Activated B cell treated with CpG ODN at 0.5 μM for 24 hours (primary cell): ENCODE data around the gene ILF3. TPM values are rescaled to one million over a fixed set of nuclear protein-coding genes. Genes with fewer than 3 reads are reported as not detected.

ENCODE experiments used
- ATAC-seq: fragments of 200-7000 bp; cut with Tn5 transposase; one replicate; pipeline ENCODE4 v1.10.0; 2021; ENCODE audit warnings: low read depth, mild to moderate bottlenecking, moderate library complexity
- CTCF ChIA-PET: fragments of 350-600 bp; sonication (Branson Sonifier 250); formaldehyde crosslinking; loops from one replicate; lab custom pipeline; 2021; ENCODE audit warnings: antibody characterized with exemption; lab: Charles Lee
- POLR2A ChIA-PET: fragments of 350-600 bp; sonication (Branson Sonifier 250); formaldehyde crosslinking; loops from one replicate; lab custom pipeline; 2021; ENCODE audit warnings: antibody characterized with exemption; lab: Charles Lee
- DNase-seq: peaks from one replicate; pipeline ENCODE4 v3.0.0; 2022
- H3K27ac Mint-ChIP-seq: one replicate; pipeline ENCODE4 v1.8.0; 2020; ENCODE audit warnings: mixed read lengths
- H3K27me3 Mint-ChIP-seq: one replicate; pipeline ENCODE4 v1.8.0; 2021; ENCODE audit warnings: mixed read lengths
- H3K36me3 Mint-ChIP-seq: one replicate; pipeline ENCODE4 v1.8.0; 2021; ENCODE audit warnings: low read depth, mixed read lengths
- H3K4me1 Mint-ChIP-seq: one replicate; pipeline ENCODE4 v1.8.0; 2021; ENCODE audit warnings: mixed read lengths
- H3K4me3 Mint-ChIP-seq: one replicate; pipeline ENCODE4 v1.8.0; 2020; ENCODE audit warnings: mild to moderate bottlenecking, mixed read lengths
- H3K9me3 Mint-ChIP-seq: one replicate; pipeline ENCODE4 v1.8.0; 2020; ENCODE audit warnings: mixed read lengths
- CTCF ChIP-seq: fragments of 200-600 bp; IDR thresholded peaks from one replicate; pipeline ENCODE4 v1.8.0; 2022; ENCODE audit warnings: antibody characterized with exemption, mild to moderate bottlenecking
- intact Hi-C: fragments of 100-400 bp; cut with micrococcal nuclease; formaldehyde crosslinking; loops from one replicate; pipeline ENCODE4 v1.15.1; 2024
- total RNA-seq: library from RNA; stranded (reverse); gene quantifications from 2 replicates; pipeline ENCODE4 v1.2.3, GENCODE V29; 2022

ILF3 gene
- total RNA-seq, 1 donor from 2014 or later: 399 TPM

- peaks cover 39% of the 10 kb centered on the region for H3K36me3 Mint-ChIP-seq
- H3K4me3 Mint-ChIP-seq: peak overlapping the region; percentile 67
- TF ChIP-seq CTCF: no peak
- H3K4me1 Mint-ChIP-seq: peaks cover 53% of the 10 kb centered on the region
- peak overlapping the region; percentile 79 for H3K27ac Mint-ChIP-seq
- POLR2A ChIA-PET: interaction anchor here (0.7 to 2.8 kb wide), 4 partner anchors 10 to 28 kb away, joined by 4 to 35 read pairs (median 8); no protein-coding TSS in a partner anchor
- intact Hi-C loops: no loop called here
- no peak for DNase-seq
- H3K27me3 Mint-ChIP-seq: no peaks in the 10 kb centered on the region
- ATAC-seq: peak; percentile 64
- H3K9me3 Mint-ChIP-seq: no peaks in the 10 kb centered on the region
- CTCF ChIA-PET: interaction anchor here (1.6 to 2.2 kb wide), 2 partner anchors 29 to 35 kb away, joined by 4 to 10 read pairs; no protein-coding TSS in a partner anchor
Observed at GRCh38 chr19:10615429-10616023, 38.6 kb upstream of the ILF3 start.

GRCh38 chr19:10617409-10618121 lies 36.6 kb upstream of the ILF3 start:
- Mint-ChIP-seq H3K9me3 (no peaks in the 10 kb centered on the region), H3K36me3 (peaks cover 51% of the 10 kb centered on the region), H3K27ac (peak overlapping the region; percentile 67), H3K4me1 (peaks cover 57% of the 10 kb centered on the region), H3K27me3 (no peaks in the 10 kb centered on the region), H3K4me3 (no peak overlapping the region)
- intact Hi-C loops: no loop called here
- DNase-seq (no peak), ATAC-seq (no peak)
- no peak for TF ChIP-seq CTCF
- POLR2A ChIA-PET: interaction anchor here (0.5 to 2.8 kb wide), 2 partner anchors 14 to 28 kb away, joined by 4 to 35 read pairs; no protein-coding TSS in a partner anchor
- CTCF ChIA-PET: interaction anchor here (1.5 to 2.2 kb wide), 2 partner anchors 27 to 82 kb away, joined by 6 to 10 read pairs; no protein-coding TSS in a partner anchor

- Mint-ChIP-seq H3K36me3 (peaks cover 47% of the 10 kb centered on the region), H3K4me3 (no peak overlapping the region), H3K27ac (peak overlapping the region; percentile 18), H3K27me3 (no peaks in the 10 kb centered on the region), H3K4me1 (peaks cover 53% of the 10 kb centered on the region), H3K9me3 (no peaks in the 10 kb centered on the region)
- ChIA-PET CTCF (interaction anchor here (1.0 kb wide), 1 partner anchor 37 kb away, joined by 4 read pairs; no protein-coding TSS in a partner anchor), POLR2A (interaction anchor here (0.6 to 1.6 kb wide), 5 partner anchors 15 to 471 kb away, joined by 4 to 15 read pairs (median 5); partner anchors contain the start of gene LDLR)
- TF ChIP-seq CTCF: no peak
- ATAC-seq: no peak
- no peak for DNase-seq
- intact Hi-C loops: no loop called here
Observed at GRCh38 chr19:10618846-10619245, 35.3 kb upstream of the ILF3 start.

- POLR2A ChIA-PET: interaction anchor here (1.1 kb wide), 1 partner anchor 18 kb away, joined by 3 read pairs; no protein-coding TSS in a partner anchor
- no peak overlapping the region for H3K4me3 Mint-ChIP-seq
Observed at GRCh38 chr19:10620786-10621185, 33.4 kb upstream of the ILF3 start.

More at GRCh38 chr19:10620786-10621185, 33.4 kb upstream of the ILF3 start:
- Mint-ChIP-seq H3K36me3 (peaks cover 46% of the 10 kb centered on the region), H3K27me3 (no peaks in the 10 kb centered on the region), H3K27ac (peak overlapping the region; percentile 61), H3K9me3 (no peaks in the 10 kb centered on the region), H3K4me1 (peaks cover 53% of the 10 kb centered on the region)
- ATAC-seq (no peak), DNase-seq (no peak)
- intact Hi-C loops: no loop called here
- TF ChIP-seq CTCF: no peak
- CTCF ChIA-PET: interaction anchor here (1.1 to 1.9 kb wide), 2 partner anchors 24 to 40 kb away, joined by 3 to 7 read pairs; no protein-coding TSS in a partner anchor
